Common myeloid progenitor, CD34-positive (primary cell): Measurements from ENCODE around the gene SPG21.
A peak's percentile ranks its signal among the peaks of the same experiment; 100 is the strongest.

Experiments
- CTCF ChIA-PET: fragments of 350-600 bp; sonication (Branson Sonifier 250); formaldehyde crosslinking; loops from one replicate; lab custom pipeline; 2021; ENCODE audit warnings: antibody characterized with exemption; lab: Charles Lee
- POLR2A ChIA-PET: fragments of 350-600 bp; sonication (Branson Sonifier 250); formaldehyde crosslinking; loops from one replicate; lab custom pipeline; 2021; ENCODE audit warnings: antibody characterized with exemption; lab: Charles Lee
- DNase-seq, 3 donors: peaks; one replicate each; pipeline versions ENCODE4 v3.0.0 to v3.0.0-alpha.2; 2013
- H3K27ac ChIP-seq, 2 experiments: 1 replicate in 1 of 2; 2 replicates in 1 of 2; pipeline ENCODE4 v1.7.0; 2013; ENCODE audit warnings: inconsistent platforms in 2 of 2, low read length in 2 of 2, mild to moderate bottlenecking in 2 of 2, low read depth in 1 of 2, moderate library complexity in 1 of 2; ENCODE audit not compliant: severe bottlenecking in 2 of 2, insufficient read depth in 1 of 2, poor library complexity in 1 of 2
- H3K27me3 ChIP-seq, 5 experiments: replicated peaks in 2 of 5; 1 replicate in 3 of 5; 2 replicates in 2 of 5; pipeline versions ENCODE4 v1.6.1 to v1.7.0; 2013; ENCODE audit warnings: low read length in 4 of 5, mild to moderate bottlenecking in 2 of 5, moderate library complexity in 2 of 5, inconsistent platforms in 1 of 5; ENCODE audit not compliant: insufficient read depth in 5 of 5, control insufficient read depth in 4 of 5
- H3K36me3 ChIP-seq, 4 experiments: 1 replicate in 2 of 4; 2 replicates in 2 of 4; pipeline versions ENCODE4 v1.6.1 to v1.7.0; 2013; ENCODE audit warnings: low read length in 3 of 4, control low read depth in 1 of 4, mild to moderate bottlenecking in 1 of 4; ENCODE audit not compliant: control insufficient read depth in 4 of 4, insufficient read depth in 4 of 4
- H3K4me1 ChIP-seq, 4 experiments: 1 replicate in 3 of 4; 2 replicates in 1 of 4; pipeline versions ENCODE4 v1.6.1 to v1.7.1; 2013; ENCODE audit warnings: low read length in 3 of 4, mild to moderate bottlenecking in 3 of 4, control low read depth in 1 of 4, inconsistent platforms in 1 of 4, moderate library complexity in 1 of 4; ENCODE audit not compliant: control insufficient read depth in 4 of 4, insufficient read depth in 4 of 4; ENCODE audit errors: control extremely low read depth in 1 of 4
- H3K4me3 ChIP-seq, 7 experiments: 1 replicate in 4 of 7; 2 replicates in 3 of 7; pipeline versions ENCODE4 v1.5.1 to v1.7.0; 2013; ENCODE audit warnings: mild to moderate bottlenecking in 7 of 7, low read length in 6 of 7, moderate library complexity in 6 of 7, inconsistent platforms in 2 of 7, low read depth in 2 of 7, control low read depth in 1 of 7; ENCODE audit not compliant: insufficient read depth in 4 of 7, control insufficient read depth in 1 of 7; ENCODE audit errors: extremely low read depth in 1 of 7
- H3K9me3 ChIP-seq, 5 experiments: 1 replicate in 4 of 5; 2 replicates in 1 of 5; pipeline versions ENCODE4 v1.6.1 to v1.7.1; 2013; ENCODE audit warnings: low read length in 4 of 5, mild to moderate bottlenecking in 2 of 5, inconsistent platforms in 1 of 5, low read depth in 1 of 5, moderate library complexity in 1 of 5; ENCODE audit not compliant: control insufficient read depth in 4 of 5, insufficient read depth in 2 of 5; ENCODE audit errors: control extremely low read depth in 1 of 5
- WGBS: methylation state at CpG from one replicate; pipeline ENCODE4 v1.1.5; 2013; ENCODE audit not compliant: insufficient coverage; 5-methylcytosine and 5-hydroxymethylcytosine counted together

SPG21 gene

DNA sequence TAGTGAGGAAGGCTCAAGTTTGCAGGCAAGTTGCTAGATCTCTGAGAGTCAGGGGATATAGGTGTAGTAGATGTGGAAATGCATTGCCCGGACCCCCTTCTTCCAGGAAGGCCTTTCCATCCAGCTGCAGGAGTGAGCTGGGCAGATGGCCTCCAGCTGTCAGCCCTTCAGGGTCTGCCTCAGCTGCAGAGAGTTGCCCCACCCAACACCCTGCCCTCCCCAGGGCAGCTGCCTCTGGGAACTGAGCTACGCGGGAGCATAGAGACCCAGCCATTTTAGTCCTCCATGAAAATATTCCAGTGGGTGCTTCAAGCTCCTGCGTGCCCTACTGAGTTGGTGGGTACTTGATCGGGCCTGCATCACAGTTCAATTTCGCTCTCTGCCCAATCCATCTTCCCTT is 29.6 kb downstream of the SPG21 start:
- WGBS = 100% methylated on average over 6 of the region's 6 CpGs
- peaks cover 33 to 87% (median 70%) of the 10 kb centered on the region in 4 experiments for H3K36me3 ChIP-seq
- ChIA-PET POLR2A (interaction anchor here (0.6 kb wide), 1 partner anchor 54 kb away, joined by 5 read pairs; no protein-coding TSS in a partner anchor), CTCF (interaction anchor here (0.5 kb wide), 1 partner anchor 34 kb away, joined by 3 read pairs; no protein-coding TSS in a partner anchor)
- no peaks in the 10 kb centered on the region for H3K4me1 ChIP-seq
- H3K27ac ChIP-seq = no peak overlapping the region
- H3K27me3 ChIP-seq = no peaks in the 10 kb centered on the region
- H3K4me3 ChIP-seq = no peak overlapping the region
- H3K9me3 ChIP-seq = no peaks in the 10 kb centered on the region
- no peak for DNase-seq

DNA sequence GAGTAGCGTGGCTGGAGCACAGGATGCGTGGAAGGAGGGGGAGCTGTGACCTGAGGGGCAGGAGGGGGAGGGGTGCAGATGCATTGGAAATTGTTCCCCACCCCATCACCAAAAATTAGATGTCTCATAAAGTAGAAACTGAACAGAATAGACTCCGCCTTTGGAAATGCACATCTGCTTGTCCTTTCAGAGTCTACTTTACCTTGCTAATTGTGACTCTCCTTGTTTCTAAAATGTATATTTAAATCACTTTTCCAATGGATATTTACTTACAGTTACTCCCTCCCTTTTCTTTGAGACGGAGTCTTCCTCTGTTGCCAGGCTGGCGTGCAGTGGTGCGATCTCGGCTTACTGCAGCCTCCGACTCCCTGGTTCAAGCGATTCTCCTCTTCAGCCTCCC is 30.6 kb downstream of the SPG21 start:
- CTCF ChIA-PET = no interaction called here
- Histone ChIP-seq H3K27ac (no peak overlapping the region), H3K4me1 (no peaks in the 10 kb centered on the region), H3K36me3 (peaks cover 26 to 79% (median 63%) of the 10 kb centered on the region in 4 experiments), H3K9me3 (no peaks in the 10 kb centered on the region), H3K27me3 (no peaks in the 10 kb centered on the region), H3K4me3 (no peak overlapping the region)
- POLR2A ChIA-PET = no interaction called here
- WGBS = 100% methylated on average over 6 of the region's 9 CpGs
- DNase-seq = no peak

DNA sequence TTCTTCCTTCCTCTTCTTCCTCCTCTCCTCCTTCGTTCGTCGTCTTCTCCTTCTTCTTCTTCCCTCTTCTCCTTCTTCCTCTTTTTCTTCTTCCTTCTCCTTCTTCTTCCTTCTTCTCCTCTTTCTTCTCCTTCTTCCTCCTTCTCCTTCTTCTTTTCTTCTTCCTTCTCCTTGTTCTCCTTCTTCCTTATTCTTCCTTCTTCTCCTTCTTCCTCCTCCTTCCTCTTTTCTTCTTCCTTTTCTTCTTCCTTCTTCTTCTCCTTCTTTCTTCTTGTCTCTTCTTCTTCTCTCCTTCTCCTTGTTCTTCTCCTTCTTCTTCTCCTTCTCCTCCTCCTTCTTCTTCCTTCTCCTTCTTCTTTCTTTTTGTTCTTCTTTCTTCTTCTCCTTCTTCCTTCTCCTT is 35.3 kb downstream of the SPG21 start:
- no peak for DNase-seq
- POLR2A ChIA-PET = no interaction called here
- H3K9me3 ChIP-seq = no peaks in the 10 kb centered on the region
- H3K27me3 ChIP-seq = no peaks in the 10 kb centered on the region
- H3K36me3 ChIP-seq = peaks cover 6 to 36% (median 26%) of the 10 kb centered on the region in 4 experiments
- 97% methylated on average over 2 of the region's 3 CpGs for WGBS
- CTCF ChIA-PET = no interaction called here
- no peak overlapping the region for H3K4me3 ChIP-seq
- no peaks in the 10 kb centered on the region for H3K4me1 ChIP-seq
- no peak overlapping the region for H3K27ac ChIP-seq

DNA sequence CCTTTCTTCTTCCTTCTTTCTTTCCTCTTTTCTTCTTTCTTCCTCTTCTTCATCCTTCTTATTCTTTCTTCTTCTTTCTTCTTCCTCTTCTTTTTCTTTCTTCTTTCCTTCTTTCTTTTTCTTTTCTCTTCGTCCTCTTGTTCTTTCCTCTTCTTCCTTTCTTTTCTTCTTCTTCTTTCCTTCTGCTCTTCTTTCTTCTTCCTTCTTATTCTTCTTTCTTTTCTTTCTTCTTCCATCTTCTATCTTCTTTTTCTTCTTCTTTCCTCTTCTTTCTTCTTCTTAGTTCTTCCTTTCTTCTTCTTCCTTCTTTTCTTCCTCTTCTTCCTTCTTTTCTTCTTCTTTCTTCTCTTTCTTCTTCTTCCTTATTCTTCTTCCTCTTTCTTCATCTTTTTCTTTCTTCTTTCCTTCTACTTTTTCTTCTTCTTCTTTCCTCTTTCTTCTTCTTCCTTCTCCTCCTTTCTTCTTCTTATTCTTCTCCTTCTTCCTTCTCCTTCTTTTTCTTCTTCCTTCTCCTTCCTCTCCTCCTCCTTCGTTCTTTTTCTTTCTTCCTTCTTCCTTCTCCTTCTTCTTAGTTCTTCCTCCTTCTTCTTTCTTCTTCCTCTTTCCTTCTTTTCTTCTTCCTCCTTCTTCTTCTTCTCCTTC is 37.8 kb downstream of the SPG21 start:
- POLR2A ChIA-PET = no interaction called here
- 100% methylated on average over 2 of the region's 2 CpGs for WGBS
- H3K27me3 ChIP-seq = no peaks in the 10 kb centered on the region
- no peaks in the 10 kb centered on the region for H3K9me3 ChIP-seq
- no peak for DNase-seq
- CTCF ChIA-PET = no interaction called here
- peaks cover 2 to 15% (median 11%) of the 10 kb centered on the region in 4 experiments for H3K36me3 ChIP-seq
- no peaks in the 10 kb centered on the region for H3K4me1 ChIP-seq
- H3K27ac ChIP-seq = no peak overlapping the region
- H3K4me3 ChIP-seq = no peak overlapping the region

DNA sequence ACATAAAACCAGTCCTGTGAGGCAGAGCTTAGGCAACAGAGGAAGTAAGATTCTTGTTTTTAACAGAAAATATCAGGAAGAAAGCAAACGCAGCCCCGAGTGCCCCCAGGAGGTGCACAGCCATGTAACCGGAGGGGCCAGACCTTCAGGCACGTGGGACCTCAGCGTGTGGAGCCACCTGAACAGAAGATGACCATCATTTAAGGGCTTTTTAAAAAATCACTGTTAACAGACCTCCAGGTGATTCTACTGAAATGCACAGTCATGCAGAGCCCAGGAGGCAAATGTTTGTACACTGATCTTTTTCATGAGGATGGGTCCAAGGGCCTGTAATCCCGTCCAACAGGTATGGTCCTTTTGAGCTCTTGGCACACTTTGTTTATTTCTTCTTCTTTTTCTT is 38.8 kb downstream of the SPG21 start:
- CTCF ChIA-PET = no interaction called here
- H3K27ac ChIP-seq = no peak overlapping the region

DNA sequence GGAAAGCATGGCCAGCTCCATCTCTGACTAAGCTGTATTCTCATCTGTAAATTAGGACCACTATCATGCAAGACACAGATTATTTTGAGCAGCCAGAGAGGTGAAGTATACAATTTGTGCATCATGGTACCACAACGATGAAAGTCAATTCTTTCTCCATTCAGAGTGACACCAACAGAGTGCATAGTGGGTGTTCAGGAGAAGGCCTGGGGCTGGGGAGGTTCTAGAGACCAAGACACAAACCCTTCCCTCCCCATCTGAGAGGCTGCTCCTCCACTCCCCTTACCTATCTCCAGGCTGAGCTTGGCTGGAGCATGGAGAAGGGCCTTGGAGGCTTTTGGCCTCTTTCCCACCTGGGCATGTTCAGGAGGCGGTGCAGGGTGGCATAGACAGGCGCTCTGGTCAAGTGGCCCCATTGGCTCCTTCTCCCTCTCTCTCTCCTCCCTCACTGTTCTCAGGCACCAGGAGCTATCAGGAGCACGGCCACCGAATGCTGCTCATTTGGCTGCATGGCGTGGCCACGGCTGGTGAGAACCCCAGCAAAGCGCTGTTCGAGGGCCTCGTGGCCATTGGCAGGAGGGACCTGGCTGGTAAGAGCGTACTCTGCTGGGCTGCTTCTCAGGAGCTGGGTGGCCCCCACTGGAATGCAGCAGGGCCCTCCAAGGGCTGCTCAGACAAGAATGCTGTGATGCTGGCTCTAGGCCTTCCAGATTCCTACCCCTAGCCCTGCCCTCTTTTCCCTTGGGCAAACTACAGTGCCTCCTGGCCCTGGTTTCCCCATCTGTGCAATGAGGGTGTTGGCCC is 40.1 kb downstream of the SPG21 start:
- no peak overlapping the region for H3K4me3 ChIP-seq
- H3K36me3 ChIP-seq = no peaks in the 10 kb centered on the region
- ChIA-PET CTCF (no interaction called here), POLR2A (no interaction called here)
- WGBS = 95% methylated on average over 10 of the region's 11 CpGs
- H3K9me3 ChIP-seq = no peaks in the 10 kb centered on the region
- no peak for DNase-seq
- no peak overlapping the region for H3K27ac ChIP-seq
- no peaks in the 10 kb centered on the region for H3K4me1 ChIP-seq
- no peaks in the 10 kb centered on the region for H3K27me3 ChIP-seq

More for the DNA sequence above, 38.8 kb downstream of the SPG21 start:
- DNase-seq = peak; percentile 10 to 63 (median 51)
- no peaks in the 10 kb centered on the region for H3K4me1 ChIP-seq
- no peaks in the 10 kb centered on the region for H3K27me3 ChIP-seq
- H3K36me3 ChIP-seq = peaks cover 2 to 9% (median 6%) of the 10 kb centered on the region in 4 experiments
- H3K9me3 ChIP-seq = no peaks in the 10 kb centered on the region
- POLR2A ChIA-PET = no interaction called here
- WGBS = 21% methylated on average over 5 of the region's 6 CpGs
- H3K4me3 ChIP-seq = no peak overlapping the region

DNA sequence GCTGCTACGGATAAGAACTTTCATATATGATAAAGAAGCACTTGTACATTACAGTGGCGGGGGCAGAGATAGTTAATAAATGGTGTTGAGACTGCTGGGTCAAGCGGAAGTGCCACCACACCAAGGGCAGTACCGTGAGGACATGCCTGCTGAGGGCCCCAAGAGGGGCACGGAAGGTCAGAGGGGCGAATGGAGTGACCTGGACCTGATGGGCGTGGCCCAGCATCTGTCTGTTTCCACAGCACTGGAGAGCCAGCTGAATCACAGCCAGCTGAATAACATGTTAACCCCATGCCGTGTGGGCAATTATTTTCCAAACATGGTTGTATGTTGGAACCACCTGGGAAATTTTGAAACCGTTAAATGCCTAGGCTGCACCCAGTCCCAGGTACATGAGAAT is 40.8 kb downstream of the SPG21 start:
- CTCF ChIA-PET = no interaction called here
- Histone ChIP-seq H3K27me3 (no peaks in the 10 kb centered on the region), H3K9me3 (no peaks in the 10 kb centered on the region), H3K36me3 (no peaks in the 10 kb centered on the region), H3K27ac (no peak overlapping the region), H3K4me3 (no peak overlapping the region), H3K4me1 (no peaks in the 10 kb centered on the region)
- no peak for DNase-seq
- POLR2A ChIA-PET = no interaction called here
- 93% methylated on average over 6 of the region's 9 CpGs for WGBS
